GM18858 (cell line): ENCODE measurements around the gene XRCC3.

Source experiments
- ATAC-seq: cut with Tn5 transposase; IDR thresholded peaks from one replicate; pipeline ENCODE4 v1.9.1; 2021; ENCODE audit not compliant: unreplicated experiment

XRCC3 gene

DNA sequence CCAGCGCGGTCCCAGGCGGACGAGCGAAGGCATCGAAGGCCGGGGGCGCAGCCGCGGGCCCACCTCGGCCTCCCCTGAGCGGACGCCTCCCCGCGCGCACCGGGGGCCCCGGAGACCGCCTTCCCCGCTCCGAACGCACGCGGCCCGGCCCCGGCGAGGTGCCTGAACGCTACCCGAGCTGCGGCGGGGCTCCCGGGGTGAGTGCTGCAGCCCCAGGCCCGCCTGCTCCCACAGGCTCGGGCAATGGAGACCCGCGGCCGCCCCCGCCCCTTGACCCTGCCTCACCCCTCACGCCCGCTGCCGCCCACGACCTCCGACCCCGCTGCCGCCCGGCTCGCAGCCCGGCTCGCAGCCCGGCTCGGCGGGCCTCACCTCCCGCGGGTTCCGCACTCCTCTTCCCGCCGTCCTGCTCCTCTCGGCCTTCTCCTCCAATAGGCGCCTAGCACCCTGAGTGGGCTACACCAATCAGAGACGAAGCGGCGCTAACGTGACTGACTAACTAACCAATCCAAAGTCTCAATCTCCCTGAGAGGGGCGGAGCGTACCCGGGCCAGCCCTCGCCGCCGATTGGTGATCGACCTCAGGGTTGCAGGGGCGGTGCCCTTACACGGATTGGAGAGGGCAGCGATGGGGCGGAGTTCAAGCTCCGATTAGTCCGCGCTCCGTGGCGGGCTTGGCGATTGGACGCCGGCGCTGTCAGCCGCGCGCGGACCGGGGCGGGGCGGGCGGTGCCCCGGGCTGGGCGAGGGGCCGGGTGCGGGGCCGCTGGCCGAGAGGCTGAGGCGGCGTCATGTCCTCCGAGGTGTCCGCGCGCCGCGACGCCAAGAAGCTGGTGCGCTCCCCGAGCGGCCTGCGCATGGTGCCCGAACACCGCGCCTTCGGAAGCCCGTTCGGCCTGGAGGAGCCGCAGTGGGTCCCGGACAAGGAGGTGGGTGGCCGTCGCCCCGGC is at the start of gene XRCC3, which contains the start of gene ZFYVE21:
Gene XRCC3, minus strand, starts transcription at position 400 of the 949 bp plus-strand sequence. CDS start 4,364 bp downstream, outside the sequence.
Gene ZFYVE21, plus strand, starts transcription at position 759 of the 949 bp plus-strand sequence. Its CDS starts 32 bp downstream, at position 791.
- ATAC-seq = peak; percentile 94

DNA sequence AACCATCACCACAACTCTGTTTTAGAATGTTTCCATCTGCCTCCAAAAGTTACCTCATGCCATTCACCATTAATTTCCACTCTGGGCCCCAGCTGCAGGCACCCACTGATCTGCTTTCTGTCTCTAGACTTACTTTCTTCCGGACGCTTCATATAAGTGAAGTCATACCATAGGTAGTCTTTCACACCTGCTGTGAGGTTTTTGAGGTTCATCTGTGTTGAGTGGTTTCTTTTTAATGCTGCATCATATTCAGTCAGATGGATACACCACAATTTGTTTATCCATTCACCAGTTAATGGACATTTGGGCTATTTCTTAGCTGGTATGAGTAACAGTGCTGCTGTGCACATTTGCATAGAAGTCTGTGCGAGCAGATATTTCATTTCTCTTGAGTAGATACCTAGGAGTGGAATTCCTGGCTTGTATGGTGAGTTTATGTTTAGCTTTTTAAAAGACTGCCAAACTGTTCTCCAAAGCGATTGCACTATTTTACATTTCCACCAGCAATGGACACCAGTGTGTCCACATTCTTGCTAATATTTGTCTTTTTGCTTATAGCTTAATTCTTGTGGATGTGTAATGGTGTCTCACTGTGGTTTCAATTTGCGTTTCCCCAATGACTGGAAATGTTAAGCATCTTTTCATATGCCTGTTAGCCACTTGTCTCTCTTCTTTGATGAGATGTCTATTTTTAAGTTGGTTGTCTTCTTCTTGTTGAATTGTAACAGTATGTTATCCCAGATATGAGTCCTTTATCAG is 48.7 kb upstream of the XRCC3 start:
- peak; percentile 80 for ATAC-seq

DNA sequence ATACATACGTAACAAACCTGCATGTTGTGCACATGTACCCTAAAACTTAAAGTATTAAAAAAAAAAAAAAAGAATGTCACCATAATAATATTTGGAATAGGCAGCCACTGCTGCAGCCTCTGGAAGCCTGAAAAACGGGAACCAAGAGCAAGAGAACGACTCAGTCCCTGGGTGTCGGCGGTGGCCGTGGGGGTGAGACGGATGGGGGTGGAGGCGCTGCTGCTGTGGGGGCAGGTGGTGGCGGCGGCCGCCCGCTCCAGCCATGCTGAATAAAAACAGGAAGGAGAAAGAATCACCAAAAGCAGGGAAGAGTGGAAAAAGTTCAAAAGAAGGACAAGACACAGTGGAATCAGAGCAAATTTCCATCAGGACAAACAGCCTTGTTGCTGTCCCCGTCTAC is 47.3 kb upstream of the XRCC3 start:
- no peak for ATAC-seq

DNA sequence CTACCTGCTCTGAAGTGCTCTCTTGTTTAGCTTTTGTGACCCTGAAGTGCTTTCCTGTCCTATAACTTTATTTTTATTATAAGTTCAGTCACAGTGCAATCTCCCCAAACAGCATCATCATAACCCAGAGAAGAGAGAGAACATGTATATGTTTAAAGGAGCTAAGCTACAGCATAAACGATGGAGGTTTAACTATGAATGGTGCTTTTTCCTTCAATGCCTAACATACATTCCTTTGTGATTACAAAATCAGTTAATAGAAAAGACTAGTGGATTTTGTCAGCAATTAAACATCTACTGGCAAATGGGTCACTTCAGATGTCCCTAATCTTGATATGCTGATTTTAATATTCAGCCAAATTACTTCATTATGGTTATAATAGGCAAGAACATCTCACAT is 46.8 kb upstream of the XRCC3 start:
- ATAC-seq = no peak

DNA sequence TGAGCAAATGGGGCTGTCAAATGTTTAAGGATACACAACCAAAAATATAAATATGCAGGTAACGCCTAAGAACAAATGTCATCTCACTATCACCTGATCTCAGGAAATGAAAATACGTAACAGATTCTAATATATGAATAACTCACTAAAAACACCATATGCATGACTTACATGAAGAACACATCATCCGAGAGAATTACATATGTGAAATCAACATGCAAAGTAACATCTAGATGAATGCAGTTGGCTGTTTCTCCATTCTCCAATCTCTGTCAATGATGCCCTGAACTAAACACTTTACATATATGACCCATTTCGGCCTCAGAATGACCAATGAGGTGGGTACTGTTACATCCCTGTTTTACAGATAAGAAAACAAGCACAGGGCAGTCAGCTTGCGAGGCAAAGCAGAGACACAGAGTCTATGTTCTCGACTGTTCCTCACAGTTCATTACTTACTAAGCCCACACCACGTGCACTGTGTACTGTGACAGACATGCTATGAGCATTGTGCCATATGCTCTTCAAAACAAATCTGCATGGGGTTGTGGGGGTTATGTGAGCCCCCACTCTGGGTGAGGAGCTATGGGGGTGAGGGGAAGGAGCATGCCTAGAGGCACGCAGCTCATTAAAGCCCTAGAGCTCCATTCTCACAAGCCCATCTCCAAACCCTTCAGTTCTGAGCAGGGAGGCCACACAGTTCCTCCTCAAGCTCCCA is 43.0 kb upstream of the XRCC3 start:
- no peak for ATAC-seq

DNA sequence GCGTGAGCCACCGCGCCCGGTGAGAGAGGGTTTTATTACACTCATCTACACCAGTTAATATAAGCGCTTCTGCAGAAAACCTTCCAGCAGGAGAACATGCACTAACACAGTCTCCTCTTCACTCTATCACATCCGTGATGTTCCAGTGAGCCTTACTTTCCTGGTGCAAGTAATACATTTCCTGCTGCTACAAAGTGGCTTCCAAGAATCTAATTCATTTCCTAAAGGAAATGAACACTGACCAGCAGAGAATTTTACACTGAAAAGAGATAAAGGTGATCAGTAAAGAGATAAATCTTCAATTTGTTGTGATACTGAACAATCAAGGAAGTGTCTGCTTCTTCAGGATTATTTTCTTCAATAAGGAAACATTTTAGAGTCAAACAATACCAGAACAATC is 39.8 kb upstream of the XRCC3 start:
- ATAC-seq = no peak

DNA sequence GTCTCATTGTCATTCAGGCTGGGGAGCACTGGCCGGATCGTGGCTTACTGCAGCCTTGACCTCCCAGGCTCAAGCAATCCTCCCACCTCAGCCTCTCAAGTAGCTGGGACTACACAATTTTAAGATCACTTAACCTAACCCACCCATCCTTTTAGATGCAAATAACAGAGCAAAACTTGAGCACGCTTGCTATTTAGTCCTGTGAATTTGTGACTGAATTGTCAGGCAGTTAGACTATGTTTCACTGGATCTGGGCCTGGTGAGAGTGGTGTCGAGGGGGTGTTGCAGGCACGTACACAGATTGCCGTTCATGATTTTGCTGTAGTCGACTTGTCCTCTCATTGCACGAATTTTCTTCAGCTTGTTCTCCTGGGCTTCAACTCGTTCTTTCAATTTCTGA is 38.5 kb upstream of the XRCC3 start:
- ATAC-seq = no peak

DNA sequence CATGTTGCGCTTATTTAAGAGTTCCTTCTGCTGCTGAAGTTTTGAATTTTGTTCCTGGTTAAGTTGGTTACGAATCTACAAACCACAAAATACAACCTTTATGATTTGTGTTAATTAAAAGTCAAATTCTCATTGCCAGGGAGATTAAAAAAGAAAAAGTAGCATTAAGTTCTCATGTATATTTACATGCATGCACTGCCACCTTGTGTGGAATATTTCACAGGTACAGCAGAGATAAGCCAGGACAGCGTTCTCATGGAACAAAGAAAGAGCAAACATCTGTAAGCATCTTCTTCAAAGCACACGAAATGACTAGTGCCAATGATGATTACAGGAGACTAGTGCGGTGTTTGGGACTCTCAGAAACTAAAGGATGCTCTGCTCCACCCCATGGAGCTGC is 34.6 kb upstream of the XRCC3 start:
- ATAC-seq = no peak

DNA sequence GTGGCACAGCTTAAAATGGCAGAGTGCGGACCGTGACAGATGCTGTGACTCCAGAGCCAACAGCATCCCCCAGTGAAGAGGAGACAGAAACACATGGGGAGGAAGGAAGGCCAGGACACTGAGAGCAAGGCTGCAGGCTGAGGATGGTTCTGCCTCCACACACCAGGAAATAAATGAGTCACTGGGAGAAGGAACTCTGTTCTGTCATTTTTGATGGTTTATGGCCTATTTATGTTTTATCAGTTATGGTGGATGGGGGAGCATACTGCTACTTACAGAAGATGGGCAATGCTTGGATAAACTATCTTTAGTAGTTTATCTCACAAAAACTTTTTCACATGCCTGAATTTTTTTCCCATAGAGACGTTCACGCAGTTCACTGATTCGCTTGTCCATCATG is 34.2 kb upstream of the XRCC3 start:
- no peak for ATAC-seq

DNA sequence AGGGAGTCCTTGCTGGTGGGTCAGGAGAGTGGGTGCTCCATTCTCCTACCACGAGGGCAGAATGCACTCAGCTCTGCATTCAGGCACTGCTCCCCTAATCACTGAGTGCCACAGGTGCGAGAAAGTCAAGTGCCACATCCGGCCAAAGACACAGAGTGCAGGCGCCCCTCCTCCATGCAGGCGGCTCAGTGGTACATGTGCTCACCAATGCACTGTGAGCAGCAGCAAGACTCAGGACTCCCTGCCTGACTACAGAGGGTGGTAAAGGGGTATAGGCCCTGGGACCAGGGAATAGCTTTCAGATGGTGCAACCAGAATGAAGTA is 33.2 kb upstream of the XRCC3 start:
- ATAC-seq = no peak

DNA sequence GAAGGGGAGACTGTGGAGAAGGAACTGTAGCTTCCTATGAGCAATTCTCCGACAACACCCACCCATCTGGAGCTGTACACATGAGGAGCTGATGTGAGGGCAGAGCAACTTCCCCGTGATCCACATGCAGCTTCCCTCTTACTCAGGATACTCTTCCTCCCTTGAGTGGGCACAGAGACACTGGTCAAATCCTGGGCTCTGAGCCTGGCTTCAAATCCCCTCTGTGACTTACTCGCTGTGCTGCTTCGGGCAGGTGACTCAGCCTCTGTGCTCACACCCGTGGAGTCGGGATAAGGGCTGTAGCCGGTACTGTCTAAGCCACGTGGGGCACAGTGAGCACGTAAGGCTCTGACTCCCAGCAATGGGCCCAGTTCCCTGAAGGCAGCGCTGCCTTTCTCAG is 31.4 kb upstream of the XRCC3 start:
- no peak for ATAC-seq

DNA sequence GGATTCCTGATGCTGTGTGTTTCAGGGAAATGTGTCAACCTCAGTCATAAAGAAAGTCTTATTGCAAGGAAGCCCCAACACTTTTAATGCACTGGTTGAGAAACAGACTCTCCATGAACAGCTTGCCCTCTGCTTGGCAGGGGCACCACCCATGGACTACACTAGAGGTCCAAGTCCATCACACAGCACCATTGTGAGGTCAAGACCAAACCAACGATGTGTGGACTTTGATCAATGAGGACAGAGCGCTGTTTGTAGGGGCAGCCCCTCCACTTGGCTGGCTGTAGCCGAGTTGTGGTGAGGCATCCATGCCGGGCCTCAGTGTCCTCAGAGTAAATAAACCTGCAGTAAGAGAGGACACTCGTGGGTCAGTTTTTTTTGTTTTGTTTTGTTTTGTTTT is 30.2 kb upstream of the XRCC3 start:
- no peak for ATAC-seq

DNA sequence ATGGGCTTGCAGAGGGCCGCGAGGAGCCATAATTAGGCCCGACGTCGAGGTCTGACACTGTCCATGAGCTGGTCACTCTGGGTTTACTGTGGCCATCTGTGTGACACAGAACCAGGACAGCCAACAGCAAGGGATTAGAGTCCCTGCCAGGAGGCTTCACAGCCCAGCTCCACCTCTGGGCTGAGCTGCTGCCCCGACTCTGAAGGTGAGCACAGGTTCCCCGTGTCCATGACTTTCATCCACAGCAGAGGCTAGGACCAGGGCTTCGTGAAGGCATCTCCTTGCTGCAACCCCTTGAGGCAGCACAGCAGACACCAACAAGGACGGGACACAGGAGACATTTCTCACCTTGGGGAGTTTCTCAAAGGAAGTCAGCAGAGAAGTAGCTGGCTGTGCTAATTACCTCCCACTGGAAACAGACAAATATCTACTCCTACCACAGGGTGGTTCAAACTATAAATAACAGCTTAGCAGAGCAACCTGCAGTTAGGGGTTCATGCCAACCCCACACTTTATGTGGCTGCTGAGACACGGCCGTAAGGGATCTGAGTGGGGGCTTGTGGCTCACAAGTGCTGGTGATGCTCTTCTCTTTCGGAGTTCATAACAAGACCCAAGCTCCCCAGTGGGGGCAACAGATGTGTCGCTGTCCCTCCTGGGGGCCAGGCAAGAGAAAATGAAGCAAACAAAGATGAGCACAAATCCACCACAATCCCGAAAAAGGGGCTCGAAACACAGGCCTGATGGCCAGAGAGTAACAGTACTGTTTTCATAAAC is 29.6 kb upstream of the XRCC3 start:
- ATAC-seq = no peak

DNA sequence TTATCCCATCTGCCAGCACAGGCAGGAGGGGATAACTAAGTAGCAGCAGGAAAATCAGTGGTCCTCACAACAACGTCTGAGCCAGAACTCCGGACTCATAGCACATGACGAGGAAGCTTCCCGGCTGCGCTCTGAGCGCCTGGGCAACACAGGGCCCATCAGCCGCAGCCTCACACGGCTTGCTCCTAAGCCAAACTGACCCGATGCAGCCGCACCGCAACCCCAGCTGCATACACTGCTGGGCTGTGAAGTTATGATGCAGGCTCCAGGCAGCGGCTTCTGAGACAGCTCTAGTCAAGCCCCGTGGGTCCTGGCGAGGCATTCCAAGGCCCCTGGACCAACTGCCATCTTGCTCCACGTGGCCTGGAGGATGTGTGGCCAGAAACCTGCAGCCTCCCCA is 28.4 kb upstream of the XRCC3 start:
- no peak for ATAC-seq

DNA sequence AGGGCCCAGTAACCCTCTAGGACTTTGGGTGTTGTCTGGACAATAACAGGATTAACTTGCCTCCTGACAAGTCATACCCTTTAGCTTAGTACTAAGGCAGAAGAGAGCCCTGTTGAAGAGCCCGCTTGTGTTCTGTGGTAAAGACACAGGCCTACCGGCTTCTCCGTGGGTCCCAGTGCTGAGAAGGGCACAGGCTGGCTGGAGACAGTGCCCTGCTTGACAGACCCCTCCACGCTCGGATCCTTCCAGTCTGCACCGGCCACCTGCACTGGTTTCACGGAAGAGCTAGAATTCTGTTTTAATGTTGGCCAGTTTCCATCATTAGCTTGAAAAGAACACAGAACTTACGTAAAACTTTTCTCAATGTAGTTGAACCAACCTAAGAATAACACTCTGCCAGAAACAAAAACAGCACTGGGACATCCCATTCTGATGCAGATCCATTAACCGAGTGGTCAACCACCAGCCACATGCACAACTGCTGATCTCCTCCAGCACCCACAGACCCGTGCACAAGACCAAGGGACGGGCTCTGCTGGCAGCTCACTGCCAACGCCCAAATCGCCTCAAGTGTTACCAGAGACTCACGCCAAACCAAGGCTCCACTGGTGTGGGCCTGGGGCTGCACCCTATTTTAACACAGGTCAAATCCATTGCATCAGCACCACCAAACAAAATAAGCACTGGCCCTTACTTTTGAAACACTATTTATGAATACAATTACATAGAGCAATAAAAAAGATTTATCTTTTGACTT is 27.4 kb upstream of the XRCC3 start:
- no peak for ATAC-seq

DNA sequence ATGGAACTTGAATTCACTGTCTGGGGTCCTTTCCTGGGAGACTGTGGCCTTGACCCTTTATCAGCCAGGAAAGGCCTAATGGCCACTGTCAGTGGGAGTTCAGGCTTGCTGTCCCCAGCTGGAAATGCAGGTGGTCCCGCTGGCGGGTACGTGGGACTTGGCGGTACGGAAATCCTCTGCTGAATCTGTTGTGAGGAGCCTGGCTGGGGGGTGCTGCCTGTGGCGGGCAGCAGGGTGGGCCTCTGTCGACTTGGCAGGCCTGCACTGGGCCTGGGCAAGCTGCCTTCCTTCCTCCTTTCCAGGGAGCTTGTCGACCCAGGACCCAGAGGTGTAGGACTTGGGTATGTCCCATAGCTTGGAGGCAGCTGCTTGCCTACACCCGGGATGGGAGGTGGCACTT is 26.6 kb upstream of the XRCC3 start:
- ATAC-seq = no peak

DNA sequence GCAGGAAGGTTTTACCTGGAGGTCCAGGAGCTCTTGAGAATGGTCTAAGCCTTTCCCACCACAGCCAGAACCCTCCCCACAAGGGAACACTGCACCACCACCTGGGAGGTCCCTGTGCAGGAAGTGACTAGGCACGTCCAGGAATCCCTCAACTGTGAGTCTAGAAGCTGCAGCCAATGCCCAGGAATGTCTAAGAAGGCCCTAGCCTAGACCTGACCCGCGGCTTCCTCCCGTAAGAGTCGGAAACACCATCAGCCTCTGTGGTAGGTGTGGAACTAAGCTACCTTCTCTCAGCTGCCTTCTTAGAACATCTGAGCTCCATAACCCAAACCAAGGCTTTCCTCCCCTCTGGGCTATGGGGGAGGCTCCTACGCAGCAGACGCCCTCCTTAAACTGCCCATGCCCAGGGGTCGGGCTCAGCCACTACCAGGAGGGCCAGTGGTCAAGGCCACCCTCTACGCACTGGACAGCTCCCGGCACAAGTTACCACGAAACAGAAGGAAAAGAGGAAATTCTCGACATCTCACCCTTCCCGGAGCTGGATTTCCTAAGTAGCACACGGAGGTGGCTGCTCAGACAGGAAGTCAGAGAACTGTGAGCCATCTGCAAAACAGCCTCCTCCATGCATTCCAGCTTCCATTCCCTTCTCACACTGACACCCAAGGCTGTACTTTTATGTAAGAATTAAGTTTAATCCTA is 25.9 kb upstream of the XRCC3 start:
- no peak for ATAC-seq

DNA sequence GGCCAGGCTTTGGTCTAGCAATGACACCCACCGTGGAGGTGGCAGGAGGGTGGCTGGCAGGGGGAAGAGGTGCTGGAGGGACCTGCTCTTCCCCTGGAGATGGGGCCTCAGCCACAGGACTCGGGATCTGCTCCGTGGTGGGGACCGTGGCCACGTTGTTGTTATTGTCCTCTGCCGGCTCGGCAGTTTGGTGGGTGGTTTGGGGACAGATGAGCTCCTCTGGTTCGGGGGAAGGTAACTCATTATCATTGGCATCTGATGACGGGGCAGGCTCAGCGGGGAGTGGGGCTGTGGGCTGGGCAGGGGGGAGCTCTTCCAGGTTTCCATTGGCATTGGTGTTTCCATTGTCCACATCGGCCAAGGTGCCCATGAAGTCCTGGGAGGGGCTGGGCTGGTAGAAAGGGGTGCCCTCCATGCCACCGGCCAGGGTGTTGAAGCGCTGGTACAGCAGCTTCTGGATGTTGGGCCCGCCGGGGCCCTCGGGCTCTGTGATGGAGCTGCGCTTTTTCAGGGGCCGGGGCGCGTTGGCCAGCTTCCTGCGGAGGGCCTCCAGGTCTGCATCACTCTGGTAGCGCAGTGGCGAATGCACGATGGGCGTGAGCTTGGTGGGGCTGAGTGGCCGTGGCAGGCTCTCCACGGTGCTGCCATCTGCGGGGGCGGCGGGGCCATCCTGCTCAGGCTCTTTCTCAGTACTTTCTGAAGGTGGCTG is 24.7 kb upstream of the XRCC3 start:
- ATAC-seq = no peak

DNA sequence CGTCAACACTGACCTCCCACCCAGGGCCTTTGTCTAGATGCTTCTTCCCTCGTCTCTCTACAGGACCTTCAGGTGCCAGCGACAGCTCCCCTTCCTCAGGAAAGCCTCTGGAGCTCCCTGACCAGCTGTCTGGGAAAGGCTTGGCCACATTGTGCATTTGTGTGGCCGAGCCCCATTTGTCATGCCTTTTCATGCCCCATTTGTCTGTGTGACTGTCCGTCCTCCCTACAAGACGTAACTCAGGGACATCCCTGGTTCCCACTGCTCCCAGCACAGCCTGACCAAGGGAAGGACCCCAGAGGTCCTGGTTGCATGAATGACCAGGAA is 24.2 kb upstream of the XRCC3 start:
- no peak for ATAC-seq
